Astrocyte of the spinal cord (primary cell): ENCODE results near the gene SORD.
"Not testable (repeated sequence)": the region's sequence is repeated elsewhere in the genome, so short reads cannot be mapped to it uniquely, and the experiment has no call there.

Experiments used
- DNase-seq: peaks from one replicate; pipeline ENCODE4 v3.0.0; 2011; ENCODE audit warnings: low read depth, low spot score
- H3K4me3 ChIP-seq: 2 replicates; pipeline ENCODE4 v1.5.1; 2011; ENCODE audit warnings: low read depth, mild to moderate bottlenecking, low read length, moderate library complexity
- in situ Hi-C: cut with HindIII; loops from 2 replicates; pipeline ENCODE4 v1.10.0; 2017; ENCODE audit warnings: low sequenced_read_pairs
- TF ChIP-seq, protein P1 (sequence below): IDR thresholded peaks from 2 replicates; pipeline ENCODE4 v1.5.1; 2012; ENCODE audit warnings: low read depth, mild to moderate bottlenecking, low read length, inconsistent platforms

Gene SORD

DNA sequence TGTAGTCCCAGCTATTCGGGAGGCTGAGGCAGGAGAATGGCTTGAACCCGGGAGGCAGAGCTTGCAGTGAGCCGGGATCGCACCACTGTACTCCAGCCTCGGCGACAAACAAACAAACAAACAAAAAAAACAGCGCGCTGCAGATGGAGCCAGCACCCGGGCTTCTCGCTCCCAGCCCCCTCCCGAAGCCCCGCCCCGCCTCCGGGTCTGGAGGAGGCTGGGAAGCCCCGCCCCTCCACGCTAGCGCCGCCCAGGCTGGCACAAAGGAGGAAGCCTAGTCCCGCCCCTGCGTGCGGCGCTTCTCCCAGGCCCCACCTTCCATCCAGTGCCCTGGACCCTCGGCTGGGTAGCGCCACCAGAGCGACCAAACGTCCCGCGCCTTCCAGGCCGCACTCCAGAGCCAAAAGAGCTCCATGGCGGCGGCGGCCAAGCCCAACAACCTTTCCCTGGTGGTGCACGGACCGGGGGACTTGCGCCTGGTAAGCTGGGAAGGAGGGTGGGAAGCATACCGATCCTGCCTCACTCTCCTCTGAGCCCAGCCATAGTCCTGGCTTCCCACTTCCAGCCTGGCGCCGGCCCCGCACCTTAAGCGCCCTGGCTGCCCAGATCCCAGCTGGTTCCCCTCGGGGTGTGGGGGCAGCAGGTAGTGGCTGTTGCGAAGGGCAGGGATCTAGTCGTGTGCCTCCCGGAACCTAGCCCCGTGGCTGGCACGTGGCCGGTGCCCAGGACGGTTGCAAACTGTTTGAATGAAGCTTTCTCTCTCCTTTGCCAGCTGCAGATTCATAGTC is at the start of gene SORD:
SORD (plus strand) TSS at position 325 of the 788 bp plus-strand sequence; CDS start at position 414, 89 bp downstream.
- peak within 1 kb of the TSS; percentile 84 for H3K4me3 ChIP-seq
- in situ Hi-C loops, result no loop called here
- peak; percentile 84 for DNase-seq

DNA sequence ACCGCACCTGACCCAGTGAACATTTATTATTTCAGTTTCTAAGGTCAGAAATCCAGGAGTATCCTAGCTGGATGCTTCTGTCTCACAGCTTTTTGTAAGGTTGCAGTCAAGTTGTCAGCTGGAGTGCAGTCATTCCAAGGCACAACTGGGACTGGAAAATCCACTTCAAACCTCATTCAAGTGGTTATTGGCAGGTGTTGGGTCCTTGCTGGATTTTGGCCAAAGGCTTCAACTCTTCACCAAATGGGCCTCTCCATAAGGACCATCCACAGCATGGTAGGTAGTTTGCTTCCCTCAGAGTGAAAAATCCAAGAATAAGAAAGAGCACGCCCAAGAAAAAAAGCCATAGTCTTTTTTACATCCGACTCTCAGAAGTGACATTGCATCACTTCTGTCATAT is 46.8 kb upstream of the SORD start:
- DNase-seq, H3K4me3 ChIP-seq, in situ Hi-C loops: not testable (repeated sequence)

More for the DNA sequence above, at the start of gene SORD:
- TF ChIP-seq, protein P1, sequence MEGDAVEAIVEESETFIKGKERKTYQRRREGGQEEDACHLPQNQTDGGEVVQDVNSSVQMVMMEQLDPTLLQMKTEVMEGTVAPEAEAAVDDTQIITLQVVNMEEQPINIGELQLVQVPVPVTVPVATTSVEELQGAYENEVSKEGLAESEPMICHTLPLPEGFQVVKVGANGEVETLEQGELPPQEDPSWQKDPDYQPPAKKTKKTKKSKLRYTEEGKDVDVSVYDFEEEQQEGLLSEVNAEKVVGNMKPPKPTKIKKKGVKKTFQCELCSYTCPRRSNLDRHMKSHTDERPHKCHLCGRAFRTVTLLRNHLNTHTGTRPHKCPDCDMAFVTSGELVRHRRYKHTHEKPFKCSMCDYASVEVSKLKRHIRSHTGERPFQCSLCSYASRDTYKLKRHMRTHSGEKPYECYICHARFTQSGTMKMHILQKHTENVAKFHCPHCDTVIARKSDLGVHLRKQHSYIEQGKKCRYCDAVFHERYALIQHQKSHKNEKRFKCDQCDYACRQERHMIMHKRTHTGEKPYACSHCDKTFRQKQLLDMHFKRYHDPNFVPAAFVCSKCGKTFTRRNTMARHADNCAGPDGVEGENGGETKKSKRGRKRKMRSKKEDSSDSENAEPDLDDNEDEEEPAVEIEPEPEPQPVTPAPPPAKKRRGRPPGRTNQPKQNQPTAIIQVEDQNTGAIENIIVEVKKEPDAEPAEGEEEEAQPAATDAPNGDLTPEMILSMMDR, result no peak

DNA sequence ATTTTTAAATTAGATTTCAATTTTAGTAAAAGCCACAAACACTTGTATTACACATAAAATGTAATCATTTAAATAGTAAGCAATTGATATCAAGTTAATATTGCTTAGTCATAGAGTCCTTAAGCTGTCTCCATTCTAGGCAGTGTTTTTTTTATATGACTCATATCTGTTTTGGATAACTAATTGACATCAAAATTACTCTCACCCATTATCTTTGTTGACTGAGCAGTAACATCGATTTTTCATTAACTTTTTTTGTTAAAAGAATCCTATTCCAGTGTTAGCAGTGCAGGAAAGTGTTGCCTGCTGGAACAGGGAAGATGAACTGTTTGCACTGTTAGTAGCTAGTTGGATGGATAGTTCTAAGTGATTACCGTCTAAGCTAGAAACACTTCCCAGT is 45.2 kb upstream of the SORD start:
- H3K4me3 ChIP-seq, in situ Hi-C loops, DNase-seq: not testable (repeated sequence)

DNA sequence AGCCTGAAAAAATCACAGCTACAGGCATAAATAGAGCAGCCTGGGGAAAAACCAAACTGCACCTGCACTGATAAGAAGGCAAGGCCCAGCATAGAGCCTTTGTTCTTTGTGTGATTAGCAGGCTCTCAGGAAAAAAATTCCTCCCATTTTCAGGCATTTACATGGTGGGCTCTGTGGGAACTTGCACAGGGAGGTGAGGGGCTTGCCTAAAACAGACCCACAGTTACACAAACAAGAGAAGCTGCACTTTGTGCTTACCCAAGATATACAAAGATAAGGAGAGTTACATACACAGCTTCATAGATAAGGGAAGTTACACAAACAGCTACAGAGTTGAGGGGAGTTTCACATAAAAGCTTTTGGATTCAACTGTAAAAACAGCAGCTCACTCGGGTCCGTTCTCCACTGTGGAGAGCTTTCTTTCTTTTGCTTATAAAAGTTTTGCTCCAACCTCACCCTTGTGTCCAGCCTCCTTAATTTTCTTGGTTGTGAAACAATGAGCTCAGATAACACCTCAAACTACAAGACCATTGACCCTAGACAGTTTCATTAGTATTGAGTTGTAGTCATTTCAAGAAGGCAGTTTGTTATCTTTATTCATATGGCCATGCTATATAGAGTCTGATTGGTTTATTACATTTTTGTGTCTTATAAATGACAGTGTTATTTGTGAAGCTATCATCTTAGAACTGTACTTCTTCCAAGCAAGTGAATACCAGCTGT is 43.2 kb upstream of the SORD start:
- in situ Hi-C loops, H3K4me3 ChIP-seq, DNase-seq: not testable (repeated sequence)

DNA sequence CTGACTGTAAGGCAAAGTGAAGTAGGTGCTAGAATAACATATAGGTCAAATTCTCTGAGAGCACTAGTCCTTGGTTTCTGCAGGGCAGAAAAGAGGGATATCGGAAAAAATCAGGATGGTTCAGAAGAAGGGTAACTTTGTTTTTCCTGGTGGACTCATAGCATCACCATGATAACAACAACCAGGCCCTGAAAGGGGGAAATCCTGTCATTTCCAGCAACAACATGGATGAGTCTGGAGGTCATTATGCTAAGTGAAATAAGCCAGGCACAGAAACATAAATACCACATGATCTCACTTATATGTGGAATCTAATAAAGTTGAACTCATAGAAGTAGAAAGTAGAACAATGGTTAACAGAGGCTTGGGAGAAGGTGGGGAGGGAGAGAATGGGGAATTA is 38.9 kb upstream of the SORD start:
- in situ Hi-C loops, H3K4me3 ChIP-seq, DNase-seq: not testable (repeated sequence)

DNA sequence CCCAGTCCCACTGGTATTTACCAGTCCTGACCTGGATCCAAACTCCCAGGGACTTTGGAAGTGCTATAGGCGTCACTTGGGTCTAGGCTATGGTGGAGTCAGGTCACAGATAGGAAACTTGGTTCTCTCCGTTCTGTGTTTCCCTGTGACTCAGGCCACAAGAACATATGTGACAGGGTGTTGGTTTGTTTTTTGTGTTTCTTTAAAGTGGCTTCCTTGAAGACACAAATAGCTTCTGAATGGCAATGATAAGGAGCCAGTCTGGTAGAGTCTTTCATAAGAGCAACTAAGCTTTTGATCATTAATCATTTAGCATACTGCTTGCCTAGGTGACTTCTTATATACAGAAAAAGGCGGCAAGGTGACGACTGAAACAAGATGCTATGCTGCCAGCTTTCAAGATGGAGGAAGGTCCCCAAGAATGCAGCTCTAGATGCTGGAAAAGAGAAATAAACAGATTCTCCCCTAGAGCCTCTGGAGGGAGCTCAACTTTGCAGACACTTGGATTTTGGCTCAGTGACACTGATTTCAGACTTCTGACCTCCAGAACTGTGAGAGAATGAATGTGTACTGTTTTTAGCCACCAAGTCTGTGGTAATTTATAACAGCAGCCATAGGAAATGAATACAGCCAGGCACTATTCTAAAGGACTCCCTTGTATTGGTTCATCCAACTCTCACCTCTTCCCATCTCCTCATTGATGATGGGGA is 36.5 kb upstream of the SORD start:
- DNase-seq, H3K4me3 ChIP-seq, in situ Hi-C loops: not testable (repeated sequence)

DNA sequence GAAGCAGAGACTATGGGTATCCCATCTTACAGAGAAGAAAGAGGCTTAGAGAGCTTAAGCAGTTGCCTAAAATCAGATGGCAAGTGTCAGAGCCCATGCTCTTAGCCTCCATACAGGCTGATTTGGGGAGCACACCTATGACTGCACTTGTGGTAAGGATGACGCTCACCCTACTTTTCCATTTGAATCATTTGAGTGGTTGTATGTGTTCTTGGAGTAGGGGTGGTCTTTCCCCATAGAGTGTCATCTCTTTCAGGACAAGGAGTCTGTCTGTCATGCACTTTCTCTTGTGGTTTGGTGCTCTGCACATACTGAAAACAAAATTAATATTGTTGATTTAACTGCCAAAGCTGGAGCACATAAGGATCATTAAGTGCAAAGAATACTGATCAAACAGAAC is 35.3 kb upstream of the SORD start:
- H3K4me3 ChIP-seq, DNase-seq, in situ Hi-C loops: not testable (repeated sequence)

DNA sequence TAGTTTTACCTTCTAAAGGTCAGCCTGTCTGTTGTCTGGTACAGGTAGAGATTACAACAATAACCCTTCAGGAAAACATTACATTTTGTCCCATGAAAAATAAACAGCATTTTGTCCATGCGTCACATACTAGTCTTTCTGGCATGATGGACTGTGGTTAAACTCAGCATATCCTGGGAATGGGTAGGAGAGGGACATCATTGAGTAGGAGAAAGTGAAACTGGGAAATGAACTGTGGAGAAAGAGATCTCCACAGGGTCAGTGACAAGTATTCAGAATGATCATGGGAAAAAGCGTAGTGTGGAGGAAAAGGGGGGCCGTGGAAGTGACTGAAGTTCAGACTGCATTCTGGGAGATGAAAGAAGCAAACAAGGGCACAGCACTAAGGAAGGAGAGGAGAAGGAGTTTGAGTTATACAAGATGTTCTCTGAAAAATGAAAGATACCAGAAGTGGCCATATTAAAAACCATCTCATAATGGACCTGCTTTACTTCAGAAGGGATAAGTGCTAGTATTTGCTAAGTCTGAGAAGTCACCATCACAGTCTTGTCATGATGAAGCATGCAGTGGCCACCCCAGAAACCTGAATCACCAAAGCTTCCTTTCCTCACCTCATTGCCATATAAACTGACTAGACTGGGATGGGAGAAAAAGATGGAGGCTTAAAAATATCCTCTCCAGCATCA is 34.7 kb upstream of the SORD start:
- DNase-seq, H3K4me3 ChIP-seq, in situ Hi-C loops: not testable (repeated sequence)

DNA sequence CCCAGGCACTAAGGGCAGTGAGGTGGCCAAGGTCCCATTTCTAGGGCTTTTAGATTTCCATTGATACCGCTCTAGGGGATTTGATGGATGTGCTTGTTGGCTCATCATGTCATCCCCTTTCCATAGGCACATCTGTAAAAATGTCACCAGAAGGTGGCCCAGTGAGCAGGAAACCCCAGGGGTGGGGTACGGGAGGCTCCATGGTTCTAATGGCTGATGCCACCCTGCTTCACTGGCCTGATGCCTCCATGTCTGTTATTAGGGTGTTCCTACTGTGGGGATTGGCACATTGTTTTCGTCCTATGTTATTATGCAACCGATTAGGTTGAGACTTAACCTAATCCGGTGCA is 34.1 kb upstream of the SORD start:
- DNase-seq, in situ Hi-C loops, H3K4me3 ChIP-seq: not testable (repeated sequence)

DNA sequence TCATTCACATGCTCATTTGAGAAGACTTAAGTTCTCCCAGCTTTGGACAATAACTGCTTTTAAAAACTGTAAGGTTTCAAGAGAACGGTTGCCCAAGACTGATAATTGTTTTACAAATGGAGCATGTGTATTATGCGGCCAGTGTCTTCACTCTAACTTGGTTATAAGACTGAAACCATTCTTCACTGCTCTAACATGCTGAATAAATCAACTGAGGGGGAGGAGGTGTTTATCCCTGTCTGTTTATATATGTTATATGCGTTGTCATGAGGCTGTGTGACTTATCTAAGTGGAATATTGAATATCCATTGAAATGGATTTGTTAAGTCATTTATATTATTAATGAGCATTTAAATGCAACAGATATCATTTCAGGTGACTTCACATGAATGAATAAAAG is 25.4 kb upstream of the SORD start:
- in situ Hi-C loops, DNase-seq, H3K4me3 ChIP-seq: not testable (repeated sequence)

DNA sequence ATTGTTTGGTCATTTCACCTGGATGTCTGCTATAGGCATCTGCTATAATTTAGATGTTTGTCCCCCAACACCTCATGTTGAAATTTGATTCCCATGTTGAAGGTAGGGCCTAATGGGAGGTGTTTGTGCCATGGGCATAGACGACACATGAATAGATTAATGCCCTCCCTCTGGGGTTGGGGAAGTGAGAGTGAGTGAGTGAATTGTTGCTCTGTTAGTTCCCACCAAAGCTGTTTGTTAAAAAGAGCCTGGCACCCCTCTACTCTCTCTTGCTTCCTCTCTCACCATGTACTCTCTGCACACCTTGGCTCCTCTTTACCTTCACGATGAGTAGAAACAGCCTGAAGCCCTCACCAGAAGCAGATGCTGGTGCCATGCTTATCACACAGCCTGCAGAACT is 23.9 kb upstream of the SORD start:
- in situ Hi-C loops, result no loop called here
- H3K4me3 ChIP-seq, result no peak overlapping the region
- TF ChIP-seq, protein P1, result no peak
- no peak for DNase-seq

DNA sequence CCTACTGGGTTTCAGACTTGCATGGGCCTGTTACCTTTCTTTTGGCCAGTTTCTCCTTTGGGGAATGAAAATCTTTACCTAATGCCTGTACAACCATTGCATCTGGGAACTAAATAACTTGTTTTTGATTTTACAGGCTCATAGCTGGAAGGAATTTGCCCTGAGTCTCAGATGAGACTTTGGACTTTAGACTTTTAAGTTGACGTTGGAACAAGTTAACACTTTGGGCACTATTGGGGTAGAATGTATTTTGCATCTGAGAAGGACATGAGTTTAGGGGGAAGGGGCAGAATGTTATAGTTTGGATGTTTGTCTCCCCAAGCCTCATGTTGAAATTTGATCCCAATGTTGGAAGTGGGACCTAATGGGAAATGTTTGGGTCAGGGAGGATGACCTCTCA is 21.8 kb upstream of the SORD start:
- H3K4me3 ChIP-seq, in situ Hi-C loops, DNase-seq: not testable (repeated sequence)

DNA sequence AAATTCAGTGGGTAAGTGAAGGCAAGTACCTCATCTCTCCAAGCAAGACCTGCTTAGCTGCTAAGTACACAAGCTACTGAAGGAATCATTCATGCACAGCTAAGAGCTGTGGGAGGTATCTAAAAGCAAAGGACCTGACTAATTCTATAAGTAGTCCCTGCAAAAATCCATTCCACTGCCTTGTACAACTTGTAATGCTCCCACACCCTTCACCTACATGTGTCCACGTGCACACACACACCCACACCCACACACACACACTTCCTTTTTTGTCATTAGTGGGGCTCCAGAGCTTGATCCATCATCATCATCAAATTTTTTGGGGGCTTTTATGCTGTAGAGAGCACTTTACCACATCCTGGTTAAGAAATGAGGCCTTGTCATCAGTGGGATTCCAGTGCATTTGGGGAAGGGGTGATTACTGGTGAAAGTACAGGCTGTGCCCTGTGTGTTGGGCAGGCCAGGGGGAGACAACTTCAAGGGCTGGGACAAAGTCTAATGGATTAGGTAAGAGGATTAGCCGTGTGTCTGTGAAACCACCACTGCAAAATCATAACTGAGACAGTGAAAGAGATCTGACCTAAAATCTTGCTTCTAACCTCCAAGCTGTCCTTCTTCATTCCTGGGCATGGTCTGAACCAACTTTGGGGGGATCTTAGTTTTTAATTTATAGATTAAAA is 19.1 kb upstream of the SORD start:
- DNase-seq, H3K4me3 ChIP-seq, in situ Hi-C loops: not testable (repeated sequence)

DNA sequence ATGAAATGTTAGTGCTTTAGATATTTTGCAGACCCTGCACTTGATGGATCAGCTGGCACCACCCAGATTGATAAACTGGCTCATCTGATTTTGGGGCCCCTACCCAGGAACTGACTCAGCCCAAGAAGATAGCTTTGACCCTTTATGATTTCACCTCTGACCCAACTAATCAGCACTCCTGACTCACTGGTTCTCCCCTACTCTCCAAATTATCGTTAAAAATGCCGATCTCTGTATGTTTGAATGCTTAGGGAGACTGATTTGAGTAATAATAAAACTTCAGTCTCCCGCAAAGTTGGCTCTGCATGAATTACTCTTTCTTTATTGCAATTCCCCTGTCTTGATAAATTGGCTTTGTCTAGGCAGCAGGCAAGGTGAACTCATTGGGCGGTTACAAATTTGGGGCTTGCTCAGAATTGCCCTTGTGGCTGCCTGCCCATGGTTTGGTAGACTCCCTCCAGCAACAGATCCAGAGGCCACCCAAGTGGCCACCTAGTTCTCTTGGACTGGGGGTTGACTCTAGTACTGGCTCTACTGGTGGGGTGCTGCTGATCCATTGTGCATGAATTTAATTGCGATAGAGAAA is 18.3 kb upstream of the SORD start:
- DNase-seq, in situ Hi-C loops, H3K4me3 ChIP-seq: not testable (repeated sequence)
